Measurements from ENCODE around the gene TAPT1. TPM values are rescaled to one million over a fixed set of nuclear protein-coding genes. Genes with fewer than 3 reads are reported as not detected.
"Not testable (repeated sequence)": the region's sequence is repeated elsewhere in the genome, so short reads cannot be mapped to it uniquely, and the experiment has no call there.

Gene TAPT1
- polyA plus RNA-seq, result 10 to 100 TPM in 2 of 4 donors, 1 to 10 TPM in 2; 7.3 to 22.3 (median 13.6) TPM
- long read RNA-seq, donor 1, full-length matches to known transcripts, result 1 of 1 reads
- long read RNA-seq, donor 1, partial matches to known transcripts, result 0 of 1 reads
- long read RNA-seq, donor 1, other reads (novel, unspliced or antisense), result 0 of 1 reads
- long read RNA-seq, donor 2, full-length matches to known transcripts, result 2 of 2 reads
- long read RNA-seq, donor 2, partial matches to known transcripts, result 0 of 2 reads
- long read RNA-seq, donor 2, other reads (novel, unspliced or antisense), result 0 of 2 reads
- long read RNA-seq, donor 3, full-length matches to known transcripts, result 2 of 2 reads
- long read RNA-seq, donor 3, partial matches to known transcripts, result 0 of 2 reads
- long read RNA-seq, donor 3, other reads (novel, unspliced or antisense), result 0 of 2 reads
- long read RNA-seq, donor 4, result 0 reads
- long read RNA-seq, donor 5, partial matches to known transcripts, result 0 of 1 reads
- long read RNA-seq, donor 5, other reads (novel, unspliced or antisense), result 0 of 1 reads
- long read RNA-seq, donor 6, result 0 reads
- long read RNA-seq, donor 7, result 0 reads
- long read RNA-seq, donor 8, result 0 reads
- long read RNA-seq, donor 9, result 0 reads
- long read RNA-seq, donor 10, full-length matches to known transcripts, result 7 of 7 reads
- long read RNA-seq, donor 10, partial matches to known transcripts, result 0 of 7 reads
- long read RNA-seq, donor 10, other reads (novel, unspliced or antisense), result 0 of 7 reads

GRCh38 chr4:16225863-16226815, at the start of gene TAPT1:
TSS of gene TAPT1 (minus strand) at chr4:16226471. CDS start at chr4:16226457, 14 bp downstream.
- peak within 1 kb of the TSS; percentile 93 to 96 (median 94) for H3K27ac ChIP-seq (ENCODE audit: low read depth in 1 of 3, low read length in 2 of 3)
- H3K27me3 ChIP-seq (ENCODE audit: control insufficient read depth in 3 of 3, insufficient read depth in 3 of 3, low read length in 3 of 3), result no peaks in the 10 kb centered on the region
- peak within 1 kb of the TSS; percentile 76 to 100 (median 92) for H3K4me3 ChIP-seq (ENCODE audit: low read depth in 1 of 3, low read length in 3 of 3)
- 0 to 1% (median 1%) methylated on average over 77 to 143 of the region's 143 CpGs for WGBS, 3 donors
- FAIRE-seq, result no peak
- peaks cover 0 to under 1% (median 0%) of the 10 kb centered on the region in 3 donors for H3K36me3 ChIP-seq (ENCODE audit: control insufficient read depth in 3 of 3, insufficient read depth in 2 of 3, low read depth in 1 of 3, low read length in 3 of 3)
- DNase-seq, result peak; percentile 71 to 90
- H3K9me3 ChIP-seq (ENCODE audit: control insufficient read depth in 2 of 2, insufficient read depth in 1 of 2, low read depth in 1 of 2, low read length in 1 of 2), result no peaks in the 10 kb centered on the region
- peaks cover 11 to 13% (median 12%) of the 10 kb centered on the region in 3 donors for H3K4me1 ChIP-seq (ENCODE audit: control insufficient read depth in 3 of 3, insufficient read depth in 2 of 3, low read depth in 1 of 3, low read length in 2 of 3)

- 56 to 59% (median 57%) methylated on average over 4 of the region's 4 CpGs for WGBS, 3 donors
- H3K9me3 ChIP-seq (ENCODE audit: control insufficient read depth in 2 of 2, insufficient read depth in 1 of 2, low read depth in 1 of 2, low read length in 1 of 2), result peaks cover 0 to 5% of the 10 kb centered on the region in 2 donors
- no peaks in the 10 kb centered on the region for H3K27me3 ChIP-seq (ENCODE audit: control insufficient read depth in 3 of 3, insufficient read depth in 3 of 3, low read length in 3 of 3)
- no peak overlapping the region for H3K4me3 ChIP-seq (ENCODE audit: low read depth in 1 of 3, low read length in 3 of 3)
- no peaks in the 10 kb centered on the region for H3K4me1 ChIP-seq (ENCODE audit: control insufficient read depth in 3 of 3, insufficient read depth in 2 of 3, low read depth in 1 of 3, low read length in 2 of 3)
- DNase-seq, result no peak
- no peaks in the 10 kb centered on the region for H3K36me3 ChIP-seq (ENCODE audit: control insufficient read depth in 3 of 3, insufficient read depth in 2 of 3, low read depth in 1 of 3, low read length in 3 of 3)
- no peak for FAIRE-seq
- H3K27ac ChIP-seq (ENCODE audit: low read depth in 1 of 3, low read length in 2 of 3), result no peak overlapping the region
Observed at GRCh38 chr4:16271411-16271810, 45.1 kb upstream of the TAPT1 start.

- no peaks in the 10 kb centered on the region for H3K27me3 ChIP-seq (ENCODE audit: control insufficient read depth in 3 of 3, insufficient read depth in 3 of 3, low read length in 3 of 3)
- no peak for FAIRE-seq
Observed at GRCh38 chr4:16270454-16271328, 44.4 kb upstream of the TAPT1 start.

GRCh38 chr4:16269742-16270453, 43.6 kb upstream of the TAPT1 start:
- not testable (repeated sequence) for DNase-seq; FAIRE-seq; H3K27ac ChIP-seq (ENCODE audit: low read depth in 1 of 3, low read length in 2 of 3); H3K9me3 ChIP-seq (ENCODE audit: control insufficient read depth in 2 of 2, insufficient read depth in 1 of 2, low read depth in 1 of 2, low read length in 1 of 2); H3K27me3 ChIP-seq (ENCODE audit: control insufficient read depth in 3 of 3, insufficient read depth in 3 of 3, low read length in 3 of 3); H3K4me1 ChIP-seq (ENCODE audit: control insufficient read depth in 3 of 3, insufficient read depth in 2 of 3, low read depth in 1 of 3, low read length in 2 of 3); H3K4me3 ChIP-seq (ENCODE audit: low read depth in 1 of 3, low read length in 3 of 3); H3K36me3 ChIP-seq (ENCODE audit: control insufficient read depth in 3 of 3, insufficient read depth in 2 of 3, low read depth in 1 of 3, low read length in 3 of 3)
- 69 to 92% (median 81%) methylated on average over 4 of the region's 4 CpGs for WGBS, 3 donors

More at GRCh38 chr4:16270454-16271328, 44.4 kb upstream of the TAPT1 start:
- WGBS, 3 donors, result 71 to 85% (median 76%) methylated on average over 6 of the region's 6 CpGs
- Histone ChIP-seq H3K4me1 (ENCODE audit: control insufficient read depth in 3 of 3, insufficient read depth in 2 of 3, low read depth in 1 of 3, low read length in 2 of 3) (no peaks in the 10 kb centered on the region), H3K27ac (ENCODE audit: low read depth in 1 of 3, low read length in 2 of 3) (peak overlapping the region in 1 of 3 donors; percentile 26), H3K4me3 (ENCODE audit: low read depth in 1 of 3, low read length in 3 of 3) (no peak overlapping the region), H3K36me3 (ENCODE audit: control insufficient read depth in 3 of 3, insufficient read depth in 2 of 3, low read depth in 1 of 3, low read length in 3 of 3) (peaks cover 0 to 3% (median 0%) of the 10 kb centered on the region in 3 donors), H3K9me3 (ENCODE audit: control insufficient read depth in 2 of 2, insufficient read depth in 1 of 2, low read depth in 1 of 2, low read length in 1 of 2) (no peaks in the 10 kb centered on the region)
- DNase-seq, result no peak

GRCh38 chr4:16269240-16269639, 43.0 kb upstream of the TAPT1 start:
- Histone ChIP-seq H3K4me3 (ENCODE audit: low read depth in 1 of 3, low read length in 3 of 3) (no peak overlapping the region), H3K4me1 (ENCODE audit: control insufficient read depth in 3 of 3, insufficient read depth in 2 of 3, low read depth in 1 of 3, low read length in 2 of 3) (no peaks in the 10 kb centered on the region), H3K27ac (ENCODE audit: low read depth in 1 of 3, low read length in 2 of 3) (no peak overlapping the region), H3K36me3 (ENCODE audit: control insufficient read depth in 3 of 3, insufficient read depth in 2 of 3, low read depth in 1 of 3, low read length in 3 of 3) (peaks cover 0 to 5% (median 0%) of the 10 kb centered on the region in 3 donors), H3K9me3 (ENCODE audit: control insufficient read depth in 2 of 2, insufficient read depth in 1 of 2, low read depth in 1 of 2, low read length in 1 of 2) (no peaks in the 10 kb centered on the region), H3K27me3 (ENCODE audit: control insufficient read depth in 3 of 3, insufficient read depth in 3 of 3, low read length in 3 of 3) (no peaks in the 10 kb centered on the region)
- WGBS, 3 donors, result 72 to 92% (median 85%) methylated on average over 1 of the region's 1 CpG
- FAIRE-seq (no peak), DNase-seq (no peak)

GRCh38 chr4:16268290-16268689, 42.0 kb upstream of the TAPT1 start:
- FAIRE-seq (no peak), DNase-seq (no peak)
- no peaks in the 10 kb centered on the region for H3K27me3 ChIP-seq (ENCODE audit: control insufficient read depth in 3 of 3, insufficient read depth in 3 of 3, low read length in 3 of 3)
- H3K4me3 ChIP-seq (ENCODE audit: low read depth in 1 of 3, low read length in 3 of 3), result no peak overlapping the region
- no peak overlapping the region for H3K27ac ChIP-seq (ENCODE audit: low read depth in 1 of 3, low read length in 2 of 3)
- no peaks in the 10 kb centered on the region for H3K9me3 ChIP-seq (ENCODE audit: control insufficient read depth in 2 of 2, insufficient read depth in 1 of 2, low read depth in 1 of 2, low read length in 1 of 2)
- 71 to 83% (median 74%) methylated on average over 3 of the region's 3 CpGs for WGBS, 3 donors
- H3K4me1 ChIP-seq (ENCODE audit: control insufficient read depth in 3 of 3, insufficient read depth in 2 of 3, low read depth in 1 of 3, low read length in 2 of 3), result no peaks in the 10 kb centered on the region
- H3K36me3 ChIP-seq (ENCODE audit: control insufficient read depth in 3 of 3, insufficient read depth in 2 of 3, low read depth in 1 of 3, low read length in 3 of 3), result peaks cover 0 to 5% (median 0%) of the 10 kb centered on the region in 3 donors

- DNase-seq (no peak), FAIRE-seq (peak; percentile 33)
- H3K27me3 ChIP-seq (ENCODE audit: control insufficient read depth in 3 of 3, insufficient read depth in 3 of 3, low read length in 3 of 3), result no peaks in the 10 kb centered on the region
- no peak overlapping the region for H3K4me3 ChIP-seq (ENCODE audit: low read depth in 1 of 3, low read length in 3 of 3)
- H3K9me3 ChIP-seq (ENCODE audit: control insufficient read depth in 2 of 2, insufficient read depth in 1 of 2, low read depth in 1 of 2, low read length in 1 of 2), result no peaks in the 10 kb centered on the region
- H3K36me3 ChIP-seq (ENCODE audit: control insufficient read depth in 3 of 3, insufficient read depth in 2 of 3, low read depth in 1 of 3, low read length in 3 of 3), result peaks cover 0 to 5% (median 0%) of the 10 kb centered on the region in 3 donors
- no peak overlapping the region for H3K27ac ChIP-seq (ENCODE audit: low read depth in 1 of 3, low read length in 2 of 3)
- no peaks in the 10 kb centered on the region for H3K4me1 ChIP-seq (ENCODE audit: control insufficient read depth in 3 of 3, insufficient read depth in 2 of 3, low read depth in 1 of 3, low read length in 2 of 3)
- WGBS, 3 donors, result 89 to 94% (median 93%) methylated on average over 1 of the region's 1 CpG
Observed at GRCh38 chr4:16267639-16268038, 41.4 kb upstream of the TAPT1 start.
